Left lobe of liver (tissue), 2 donors: Measurements from ENCODE around the gene EMP3. TPM values are rescaled to one million over a fixed set of nuclear protein-coding genes. Genes with fewer than 3 reads are reported as not detected.
A peak's percentile ranks its signal among the peaks of the same experiment; 100 is the strongest.
"Not testable (repeated sequence)": the region's sequence is repeated elsewhere in the genome, so short reads cannot be mapped to it uniquely, and the experiment has no call there.

Source experiments
- ATAC-seq: fragments of 200-7000 bp; cut with Tn5 transposase; one replicate; pipeline ENCODE4 v1.9.1; 2020; ENCODE audit warnings: mild to moderate bottlenecking, moderate library complexity
- DNase-seq: peaks from one replicate; pipeline ENCODE4 v3.0.0-alpha.2; 2020; ENCODE audit warnings: low spot score
- total RNA-seq: library from RNA; stranded (reverse); gene quantifications from one replicate; pipeline ENCODE4 v1.2.1, GENCODE V29; 2021
- donor health status: DM: no; HTN: no; CAD: no; lungs with moderate emphysema.
- donor health status: DM: no; HTN: yes; CAD: no.

EMP3 gene, protein sequence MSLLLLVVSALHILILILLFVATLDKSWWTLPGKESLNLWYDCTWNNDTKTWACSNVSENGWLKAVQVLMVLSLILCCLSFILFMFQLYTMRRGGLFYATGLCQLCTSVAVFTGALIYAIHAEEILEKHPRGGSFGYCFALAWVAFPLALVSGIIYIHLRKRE
- total RNA-seq: 6.7 TPM

DNA sequence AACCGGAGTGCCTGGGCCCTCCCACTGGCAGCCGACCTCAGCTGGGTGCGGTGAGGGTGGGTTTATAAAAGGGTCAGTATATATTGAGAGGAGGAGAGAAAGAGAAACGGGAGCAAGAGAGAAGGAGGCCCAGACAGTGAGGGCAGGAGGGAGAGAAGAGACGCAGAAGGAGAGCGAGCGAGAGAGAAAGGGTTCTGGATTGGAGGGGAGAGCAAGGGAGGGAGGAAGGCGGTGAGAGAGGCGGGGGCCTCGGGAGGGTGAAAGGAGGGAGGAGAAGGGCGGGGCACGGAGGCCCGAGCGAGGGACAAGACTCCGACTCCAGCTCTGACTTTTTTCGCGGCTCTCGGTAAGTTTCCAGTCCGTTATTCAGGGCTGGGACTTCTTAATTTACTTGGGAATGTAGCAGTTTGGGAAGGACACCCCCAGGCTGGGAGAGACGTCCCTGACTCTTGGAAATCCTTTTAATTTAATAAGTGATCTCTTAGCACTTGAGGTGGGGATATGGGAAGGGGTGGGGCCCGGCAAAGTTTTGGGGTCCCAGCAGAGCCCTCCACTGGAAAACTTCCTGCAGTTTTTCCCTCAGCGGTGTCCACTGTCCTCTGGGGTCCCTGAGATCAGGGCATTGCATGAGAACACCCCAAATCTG, at the start of gene EMP3:
EMP3 (plus strand) TSS at position 288 of the 646 bp plus-strand sequence. CDS start 1,293 bp downstream, outside the sequence.
- no peak for ATAC-seq
- no peak for DNase-seq

DNA sequence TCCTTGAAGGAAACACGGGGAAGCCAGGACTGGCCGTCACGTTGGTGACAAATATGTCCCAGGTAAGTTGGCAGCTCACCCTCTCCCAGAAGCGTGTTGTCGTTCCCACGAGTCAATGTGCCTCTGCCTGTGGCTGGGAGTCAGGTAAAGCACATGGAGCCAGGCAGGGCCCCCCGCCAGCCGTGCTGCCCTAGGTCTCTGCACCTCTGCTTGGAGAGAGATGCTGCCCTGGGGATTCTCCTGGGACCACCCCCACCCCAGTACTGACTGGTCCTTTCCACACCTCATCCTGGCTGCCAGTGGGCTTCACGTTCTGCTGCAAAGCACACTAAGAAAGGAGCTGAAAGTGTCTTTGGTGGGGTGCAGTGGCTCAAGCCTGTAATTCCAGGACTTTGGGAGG, 45.6 kb upstream of the EMP3 start:
- ATAC-seq (no peak), DNase-seq (no peak)

DNA sequence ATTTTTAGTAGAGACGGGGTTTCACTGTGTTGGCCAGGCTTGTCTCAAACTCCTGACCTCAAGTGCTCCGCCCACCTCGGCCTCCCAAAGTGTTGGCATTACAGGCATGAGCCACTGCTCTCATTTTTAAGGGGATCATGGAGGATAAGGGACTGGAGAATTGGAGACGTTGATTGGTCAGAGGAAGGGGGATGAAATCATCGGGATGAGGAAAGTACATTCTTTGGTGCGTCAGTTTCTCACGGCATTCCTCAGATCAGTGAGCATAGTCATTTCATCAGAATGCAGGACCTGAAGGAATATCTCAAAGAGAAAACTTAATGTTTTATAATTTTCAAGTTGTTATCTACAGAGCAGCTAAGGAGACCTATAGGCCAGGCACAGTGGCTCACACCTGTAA, 41.4 kb upstream of the EMP3 start:
- ATAC-seq (no peak), DNase-seq (no peak)

DNA sequence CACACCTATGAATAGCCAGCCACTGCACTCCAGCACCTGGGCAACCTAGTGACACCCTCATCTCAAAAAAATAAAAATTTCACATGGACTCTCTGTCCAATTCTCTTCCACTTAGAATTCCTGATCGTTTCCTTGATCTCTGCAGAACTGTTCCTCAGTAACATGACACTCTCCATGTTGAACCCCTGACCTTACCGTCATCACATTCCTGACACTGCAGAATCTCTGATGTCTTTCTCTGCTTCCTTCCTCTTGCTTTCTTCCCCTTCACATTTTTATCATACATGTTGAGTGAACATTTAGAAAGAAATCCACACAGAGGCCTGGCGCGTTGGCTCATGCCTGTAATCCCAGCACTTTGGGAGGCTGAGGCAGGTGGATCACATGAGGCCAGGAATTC, 40.5 kb upstream of the EMP3 start:
- DNase-seq (no peak), ATAC-seq (no peak)

DNA sequence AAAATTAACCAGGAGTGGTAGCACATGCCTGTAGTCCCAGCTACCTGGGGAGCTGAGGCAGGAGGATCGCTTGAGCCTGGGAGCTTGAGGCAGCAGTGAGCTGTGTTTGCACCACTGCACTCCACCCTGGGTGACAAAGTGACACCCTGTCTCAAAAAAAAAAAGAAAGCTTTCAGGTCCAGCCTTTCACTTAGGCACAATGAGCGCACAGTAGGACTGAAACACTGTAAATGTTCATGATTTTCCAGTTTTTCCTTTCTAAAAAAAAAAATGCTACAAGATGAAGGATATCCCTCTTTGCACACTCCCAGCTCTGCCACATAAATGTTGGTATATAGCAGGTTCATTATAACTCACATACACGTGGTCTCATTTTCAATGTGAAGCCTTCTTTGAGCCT, 37.6 kb upstream of the EMP3 start:
- ATAC-seq (no peak), DNase-seq (no peak)

DNA sequence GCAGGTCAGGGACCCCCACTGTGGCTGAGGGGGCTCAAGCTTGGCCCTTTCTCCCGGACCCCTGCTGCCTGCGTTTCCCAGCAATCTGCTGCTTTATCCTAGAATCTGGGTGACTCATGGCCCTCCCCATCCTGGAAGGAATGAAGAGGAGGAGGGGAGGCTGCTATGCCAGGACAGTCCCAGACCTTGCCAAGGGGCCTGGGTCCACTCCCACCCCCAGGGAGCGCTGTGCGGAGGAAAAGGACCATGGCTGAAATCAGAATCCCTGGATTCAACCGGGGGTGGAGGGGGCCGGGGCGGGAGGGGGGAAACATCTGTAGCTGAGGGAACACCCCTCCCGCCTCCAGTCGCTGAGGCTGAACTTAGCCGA, 35.0 kb upstream of the EMP3 start:
- ATAC-seq (no peak), DNase-seq (no peak)

DNA sequence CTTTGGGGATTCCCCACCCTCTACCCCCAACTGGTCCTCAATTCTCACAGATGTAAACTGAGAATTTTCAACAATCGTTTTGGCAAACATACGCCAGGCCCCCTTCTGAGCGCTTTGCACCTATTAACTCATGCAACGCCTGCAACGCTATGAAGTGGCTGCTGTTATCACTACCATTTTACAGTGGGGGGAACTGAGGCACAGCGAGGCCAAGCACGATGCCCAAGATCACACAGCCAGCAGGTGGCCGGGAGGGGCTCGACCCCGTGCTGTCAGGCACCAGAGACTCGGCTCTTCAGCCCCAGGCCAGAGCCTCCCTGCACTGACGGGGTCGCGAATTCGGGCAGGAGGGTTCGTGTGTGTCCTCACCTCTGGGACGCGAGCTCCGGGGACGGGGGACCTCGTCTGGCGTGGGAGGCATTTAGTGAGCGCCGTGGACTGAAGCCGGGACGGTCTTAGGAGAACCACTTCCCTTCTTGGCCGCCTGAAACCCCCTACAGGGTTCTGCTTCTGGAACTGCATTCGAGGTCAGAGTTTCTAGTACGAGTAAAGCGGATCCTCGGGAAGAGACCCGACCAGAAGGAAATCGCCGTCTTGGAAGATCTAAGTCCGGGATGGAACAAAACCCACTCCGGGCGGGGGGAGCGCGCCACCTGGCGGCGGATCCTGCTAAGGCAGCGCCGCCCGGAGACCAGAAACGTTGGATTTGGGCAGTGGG, 34.4 kb upstream of the EMP3 start:
- DNase-seq (peak; percentile 72), ATAC-seq (peak; percentile 98)

DNA sequence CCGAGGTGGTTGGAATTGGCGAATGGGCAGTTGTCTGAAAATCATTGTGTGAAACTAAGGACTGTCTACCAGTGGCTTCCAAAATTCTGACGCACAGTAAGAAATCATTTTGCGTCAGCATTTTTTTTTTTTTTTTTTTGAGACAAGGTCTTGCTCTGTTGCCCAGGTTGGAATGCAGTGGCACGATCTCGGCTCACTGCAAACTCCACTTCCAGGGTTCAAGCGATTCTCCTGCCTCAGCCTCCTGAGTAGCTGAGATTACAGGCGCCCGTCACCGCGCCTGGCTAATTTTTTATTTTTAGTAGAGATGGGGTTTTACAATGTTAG, 33.9 kb upstream of the EMP3 start:
- DNase-seq, ATAC-seq: not testable (repeated sequence)

DNA sequence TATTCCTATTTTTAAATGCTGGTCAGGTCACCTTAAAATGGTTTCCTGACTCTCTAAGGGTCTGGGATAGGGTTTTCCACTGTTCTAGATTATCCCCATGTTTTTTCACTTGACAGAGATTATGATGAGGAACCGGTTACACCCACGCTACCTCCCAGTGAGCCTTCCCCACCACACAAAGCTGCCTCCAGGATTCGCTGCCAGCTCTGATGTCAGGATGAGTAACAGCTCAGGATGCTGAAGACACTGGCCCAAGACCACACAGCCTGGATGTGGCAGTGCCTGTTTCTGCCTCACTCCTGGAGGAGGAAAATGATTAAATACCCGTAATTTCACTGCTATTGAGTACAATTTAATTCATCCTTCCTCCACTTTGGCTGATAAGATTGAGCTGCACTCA, 32.6 kb upstream of the EMP3 start:
- no peak for DNase-seq
- no peak for ATAC-seq

DNA sequence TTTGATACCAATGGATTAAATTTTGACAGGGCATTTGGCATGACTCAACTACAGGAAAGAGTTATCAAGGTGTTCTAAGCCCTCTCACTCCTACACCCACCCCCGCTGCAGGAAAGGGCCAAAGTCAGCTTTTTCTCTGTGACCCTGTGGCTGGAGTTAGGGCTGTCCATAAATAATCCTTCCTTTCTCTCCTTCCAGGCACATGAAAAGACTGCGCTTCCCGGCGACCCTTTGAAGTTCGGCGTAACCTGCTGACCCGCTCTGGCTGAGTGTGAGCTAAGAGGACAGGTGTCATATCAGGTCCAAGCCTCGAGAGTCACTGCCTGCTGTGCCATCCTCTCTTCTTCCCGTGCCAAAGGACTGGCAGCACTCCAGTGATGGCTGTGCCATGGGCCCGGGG, 29.9 kb upstream of the EMP3 start:
- no peak for DNase-seq
- ATAC-seq: no peak

DNA sequence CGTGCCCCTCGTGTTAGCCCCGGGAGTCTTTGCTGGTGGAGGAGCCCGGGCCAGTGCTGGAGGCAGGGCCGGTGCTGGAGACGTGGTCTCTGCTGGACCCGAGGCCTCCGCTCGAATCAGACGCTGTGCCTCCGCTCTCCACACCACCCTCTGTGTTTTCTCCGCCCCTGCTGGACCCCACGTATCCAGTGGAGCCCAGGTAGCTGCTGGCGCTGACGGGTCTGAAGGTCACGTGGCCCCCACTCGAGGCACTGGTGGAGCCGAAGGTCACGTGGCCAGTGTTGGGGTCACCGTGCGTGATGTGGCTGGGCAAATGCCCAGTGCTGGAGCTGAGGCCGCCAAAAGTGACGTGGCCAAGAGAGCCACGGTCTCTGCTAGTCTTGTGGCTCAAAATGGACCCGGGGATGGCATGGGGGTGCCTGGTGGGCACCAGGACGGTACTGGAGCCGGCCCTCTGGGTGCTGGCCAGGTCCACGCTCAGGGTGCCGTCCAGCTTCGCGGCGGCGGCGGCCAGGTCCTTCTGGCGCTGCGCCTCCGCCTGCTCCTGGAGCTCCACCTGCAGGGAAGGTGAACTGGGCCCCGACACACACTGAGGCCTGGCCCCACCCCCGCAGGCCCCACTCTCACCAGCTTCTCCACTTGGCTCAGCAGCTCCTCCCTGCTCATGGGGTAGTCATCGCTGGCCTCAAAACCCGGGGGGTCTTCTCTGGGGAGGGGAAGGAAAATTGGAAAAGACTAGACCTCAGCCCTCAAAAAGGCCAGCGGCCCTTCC, 28.2 kb upstream of the EMP3 start:
- ATAC-seq (no peak), DNase-seq (no peak)

DNA sequence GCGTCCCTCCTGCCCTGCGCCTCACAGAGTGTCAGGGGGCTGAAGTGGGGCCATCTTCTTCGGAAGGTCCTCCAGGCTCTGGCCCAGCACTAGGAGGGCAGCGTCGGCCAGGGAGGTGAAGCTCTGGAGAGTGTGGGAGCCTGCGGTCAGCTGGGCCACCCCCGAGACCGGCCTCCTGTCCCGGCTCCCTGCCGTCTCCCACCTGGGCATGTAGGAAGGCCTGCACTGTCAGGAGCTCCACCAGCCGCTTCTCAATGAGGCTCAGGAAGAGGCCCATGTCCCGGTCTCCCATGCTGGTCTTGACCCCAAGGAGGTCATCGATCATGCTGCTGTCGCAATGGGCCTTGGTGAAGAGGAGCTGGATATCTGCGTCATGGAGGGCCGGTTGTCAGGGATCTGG, 27.4 kb upstream of the EMP3 start:
- no peak for DNase-seq
- ATAC-seq: no peak

DNA sequence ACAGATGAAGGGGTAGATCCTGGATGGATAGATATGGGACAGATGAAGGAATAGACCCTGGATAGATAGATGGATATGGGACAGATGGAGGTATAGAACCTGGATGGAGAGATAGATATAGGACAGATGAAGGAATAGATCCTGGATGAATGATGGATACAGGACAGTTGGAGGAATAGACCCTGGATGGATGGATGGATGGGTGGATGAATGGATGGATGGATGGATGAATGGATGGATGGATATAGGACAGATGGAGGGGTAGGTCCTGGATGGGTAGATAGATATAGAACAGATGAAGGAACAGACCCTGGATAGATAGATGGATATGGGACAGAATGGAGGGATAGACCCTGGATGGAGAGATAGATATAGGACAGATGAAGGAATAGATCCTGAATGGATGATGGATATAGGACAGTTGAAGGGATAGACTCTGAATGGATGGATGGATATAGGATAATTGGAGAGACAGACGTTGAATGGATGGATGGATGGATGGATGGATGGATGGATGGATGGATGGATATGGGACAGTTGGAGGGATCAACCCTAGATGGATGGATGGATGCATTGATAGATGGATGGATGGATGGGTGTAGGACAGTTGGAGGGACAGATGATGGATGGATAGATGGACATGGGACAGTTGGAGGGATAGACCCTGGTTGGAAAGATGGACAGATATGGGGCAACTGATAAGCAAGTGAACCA, 23.3 kb upstream of the EMP3 start:
- no peak for ATAC-seq
- DNase-seq: no peak

DNA sequence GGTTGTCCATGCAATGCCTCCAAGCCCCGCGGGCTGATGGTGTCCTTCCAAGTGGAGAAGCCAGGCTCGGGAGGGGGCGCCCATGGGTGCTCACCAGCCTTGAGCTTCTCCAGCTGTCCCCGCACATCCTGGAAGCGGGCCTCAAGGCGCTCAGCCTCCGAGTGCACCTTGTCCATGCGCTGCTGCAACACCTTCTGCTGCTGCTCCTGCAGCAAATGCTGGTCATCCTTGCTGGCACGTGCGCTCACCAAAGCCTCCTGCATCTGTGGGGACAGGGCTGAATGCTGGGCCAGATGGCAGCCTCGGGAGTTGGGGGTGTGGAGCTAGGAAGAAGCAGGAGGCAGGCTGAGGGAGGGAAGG, 22.8 kb upstream of the EMP3 start:
- DNase-seq: no peak
- no peak for ATAC-seq

DNA sequence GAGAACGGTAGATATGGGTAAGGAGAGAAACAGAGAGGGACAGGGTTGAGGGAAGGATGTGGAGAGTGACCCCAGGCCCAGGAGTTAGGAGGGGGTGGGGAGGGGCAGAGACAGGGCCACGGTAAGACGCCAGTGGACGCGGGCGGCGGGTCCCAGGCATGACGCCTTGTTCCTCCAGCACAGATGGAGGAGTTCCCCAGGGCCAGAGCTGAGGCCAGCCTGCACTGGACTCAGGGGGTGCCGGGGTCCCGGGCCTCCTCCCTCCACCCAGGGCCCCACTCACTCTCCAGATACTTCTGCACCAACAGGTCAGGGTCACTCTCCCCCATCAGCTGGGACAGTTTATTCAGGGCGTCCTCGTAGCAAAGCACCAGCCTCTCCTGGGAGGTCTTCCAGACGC, 22.0 kb upstream of the EMP3 start:
- no peak for DNase-seq
- ATAC-seq: no peak

DNA sequence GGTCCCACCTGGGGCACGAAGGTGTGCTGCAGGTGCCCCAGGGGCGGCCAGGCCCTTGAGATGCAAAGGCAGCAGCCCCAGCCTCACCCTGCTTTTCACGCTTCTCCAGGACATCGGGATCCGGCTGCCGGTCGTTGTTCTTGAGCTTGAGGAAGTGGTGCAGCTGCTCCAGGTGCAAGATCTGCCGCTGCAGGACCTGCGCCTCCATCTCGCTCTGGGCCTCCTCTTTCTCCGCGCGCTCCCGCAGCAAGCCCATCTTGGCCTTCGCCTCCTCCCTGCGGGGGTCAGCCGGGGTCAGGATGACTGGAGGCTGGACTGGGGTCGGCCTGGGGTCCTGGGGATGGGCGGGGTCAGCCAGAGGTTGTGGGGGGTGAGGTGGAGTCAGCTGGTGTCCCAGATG, 21.5 kb upstream of the EMP3 start:
- ATAC-seq (no peak), DNase-seq (no peak)

DNA sequence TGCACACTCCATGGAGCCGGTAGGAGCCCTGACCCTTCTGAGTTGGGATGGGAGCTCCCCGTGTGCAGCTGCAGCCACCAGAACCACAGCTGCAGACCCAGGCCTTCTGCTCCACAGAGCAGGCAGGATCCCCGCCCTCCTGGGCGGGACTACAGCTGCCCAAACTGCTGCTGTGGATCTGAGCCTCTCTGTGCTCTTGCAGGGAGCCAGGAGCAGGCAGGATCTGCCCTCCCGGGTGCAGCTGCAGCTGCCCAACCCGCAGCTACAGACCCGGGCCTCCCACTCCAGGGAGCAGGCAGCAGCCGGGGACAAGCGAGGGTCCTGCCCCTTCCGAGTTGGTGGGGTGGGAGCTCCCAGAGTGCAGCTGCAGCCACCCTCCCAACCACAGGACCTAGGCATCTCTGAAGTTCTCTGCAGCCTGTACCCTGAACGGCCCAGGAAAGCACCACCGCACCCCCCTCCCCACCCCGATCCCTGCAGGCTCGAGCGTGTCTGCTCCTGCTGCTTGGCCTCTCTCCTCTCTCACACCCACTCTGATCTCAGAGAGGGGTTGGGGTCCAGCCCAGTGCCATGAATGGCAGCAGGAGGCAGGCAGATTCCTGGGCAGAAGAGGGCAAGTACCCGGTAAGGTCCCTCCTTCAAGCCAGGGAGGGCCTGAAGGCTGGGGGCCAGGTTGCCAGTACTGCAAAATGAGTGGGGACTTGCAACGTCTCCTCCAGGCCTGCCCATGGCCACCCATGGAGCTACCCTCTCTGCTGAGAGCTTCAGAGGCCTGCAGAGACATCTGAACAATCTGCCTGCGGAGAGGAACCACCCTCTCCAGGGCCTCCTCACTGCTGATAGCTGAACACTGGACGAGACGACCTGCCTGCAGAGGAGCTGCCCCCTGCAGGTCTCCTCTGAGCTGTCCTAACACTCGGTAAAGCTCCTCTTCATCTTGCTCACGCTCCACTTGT, 16.4 kb upstream of the EMP3 start:
- DNase-seq (no peak), ATAC-seq (no peak)

DNA sequence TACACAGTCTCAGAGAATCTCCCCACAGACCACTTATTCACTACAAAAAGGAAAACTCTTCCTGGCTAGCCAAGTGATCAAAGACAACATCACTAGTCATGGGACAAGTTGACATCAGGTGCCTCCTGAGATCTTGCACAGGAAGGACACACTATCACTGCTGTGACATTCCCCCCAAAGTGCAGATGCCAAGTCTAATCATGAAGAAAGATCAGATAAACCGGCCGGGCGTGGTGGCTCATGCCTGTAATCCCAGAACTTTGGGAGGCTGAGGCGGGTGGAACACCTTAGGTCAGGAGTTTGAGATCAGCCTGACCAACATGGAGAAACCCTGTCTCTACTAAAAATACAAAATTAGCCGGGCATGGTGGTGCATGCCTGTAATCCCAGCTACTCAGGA, 15.6 kb upstream of the EMP3 start:
- not testable (repeated sequence) for DNase-seq, ATAC-seq

DNA sequence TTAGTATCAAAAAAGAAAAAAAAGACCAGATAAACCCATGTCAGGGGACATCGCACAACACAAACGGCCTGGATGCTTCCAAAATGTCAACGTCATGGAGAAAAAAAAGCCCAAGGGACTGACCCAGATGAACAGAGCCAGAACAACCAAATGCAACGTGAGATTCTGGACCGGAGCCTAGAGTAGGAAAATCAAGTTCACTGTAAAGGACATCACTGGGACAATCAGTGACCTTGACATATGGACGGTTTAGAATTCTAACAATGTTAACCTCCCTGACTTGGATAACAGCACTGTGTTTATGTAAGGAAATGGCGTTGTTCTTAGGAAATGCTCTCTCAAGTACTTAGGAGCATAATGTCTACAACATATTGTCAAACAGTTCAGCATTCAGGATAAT, 15.1 kb upstream of the EMP3 start:
- DNase-seq (no peak), ATAC-seq (peak; percentile 35)

DNA sequence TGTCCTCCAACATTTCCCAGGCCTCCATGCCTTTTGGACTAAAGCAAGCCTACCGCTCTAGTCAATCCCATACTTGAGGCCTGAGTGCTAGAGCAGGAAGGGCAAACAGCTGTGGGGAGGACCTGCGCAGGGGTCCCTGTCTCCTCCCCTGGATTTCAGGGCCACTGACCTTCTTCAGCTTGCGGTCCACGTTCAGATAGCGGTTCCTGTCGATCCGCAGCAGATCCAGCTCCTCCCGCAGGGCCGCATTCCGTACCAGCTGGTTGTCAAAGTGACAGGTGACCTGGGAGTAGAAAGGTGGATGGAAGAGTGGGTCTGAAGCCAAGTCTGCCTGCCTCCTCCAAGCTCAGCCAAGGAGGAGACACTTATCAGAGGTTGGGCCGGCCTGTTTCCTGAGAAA, 14.0 kb upstream of the EMP3 start:
- DNase-seq: no peak
- no peak for ATAC-seq
